GM20000 (cell line): ENCODE data around the gene LRRC8E.
"Not testable (repeated sequence)": the region's sequence is repeated elsewhere in the genome, so short reads cannot be mapped to it uniquely, and the experiment has no call there.

Source experiments
- DNase-seq: peaks from one replicate; pipeline ENCODE4 v3.0.0; 2012; ENCODE audit warnings: low spot score
- TF ChIP-seq, protein P1 (sequence below): IDR thresholded peaks from 2 replicates; pipeline ENCODE4 v1.5.1; 2012; ENCODE audit warnings: mild to moderate bottlenecking, control low read depth; ENCODE audit errors: extremely low read depth, missing control alignments

The LRRC8E gene

DNA sequence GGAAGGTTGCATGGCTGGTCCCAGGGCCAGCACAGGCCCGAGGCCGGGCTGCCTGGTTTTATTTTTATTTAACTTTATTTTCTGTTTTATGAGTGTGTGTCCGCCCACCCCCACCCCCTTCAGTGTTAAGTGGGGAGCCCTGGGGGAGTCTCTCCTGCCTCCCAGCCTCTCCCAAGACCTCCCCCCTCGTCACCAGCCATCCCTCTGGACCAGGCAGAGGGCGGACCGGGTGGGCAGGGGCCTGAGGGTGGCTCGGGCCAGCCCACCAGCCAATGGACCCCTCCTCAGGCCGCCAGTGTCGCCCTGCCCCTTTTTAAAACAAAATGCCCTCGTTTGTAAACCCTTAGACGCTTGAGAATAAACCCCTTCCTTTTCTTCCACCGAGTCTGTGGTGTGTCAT is 25.8 kb downstream of the LRRC8E start:
- TF ChIP-seq, protein P1, sequence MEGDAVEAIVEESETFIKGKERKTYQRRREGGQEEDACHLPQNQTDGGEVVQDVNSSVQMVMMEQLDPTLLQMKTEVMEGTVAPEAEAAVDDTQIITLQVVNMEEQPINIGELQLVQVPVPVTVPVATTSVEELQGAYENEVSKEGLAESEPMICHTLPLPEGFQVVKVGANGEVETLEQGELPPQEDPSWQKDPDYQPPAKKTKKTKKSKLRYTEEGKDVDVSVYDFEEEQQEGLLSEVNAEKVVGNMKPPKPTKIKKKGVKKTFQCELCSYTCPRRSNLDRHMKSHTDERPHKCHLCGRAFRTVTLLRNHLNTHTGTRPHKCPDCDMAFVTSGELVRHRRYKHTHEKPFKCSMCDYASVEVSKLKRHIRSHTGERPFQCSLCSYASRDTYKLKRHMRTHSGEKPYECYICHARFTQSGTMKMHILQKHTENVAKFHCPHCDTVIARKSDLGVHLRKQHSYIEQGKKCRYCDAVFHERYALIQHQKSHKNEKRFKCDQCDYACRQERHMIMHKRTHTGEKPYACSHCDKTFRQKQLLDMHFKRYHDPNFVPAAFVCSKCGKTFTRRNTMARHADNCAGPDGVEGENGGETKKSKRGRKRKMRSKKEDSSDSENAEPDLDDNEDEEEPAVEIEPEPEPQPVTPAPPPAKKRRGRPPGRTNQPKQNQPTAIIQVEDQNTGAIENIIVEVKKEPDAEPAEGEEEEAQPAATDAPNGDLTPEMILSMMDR = no peak
- no peak for DNase-seq

DNA sequence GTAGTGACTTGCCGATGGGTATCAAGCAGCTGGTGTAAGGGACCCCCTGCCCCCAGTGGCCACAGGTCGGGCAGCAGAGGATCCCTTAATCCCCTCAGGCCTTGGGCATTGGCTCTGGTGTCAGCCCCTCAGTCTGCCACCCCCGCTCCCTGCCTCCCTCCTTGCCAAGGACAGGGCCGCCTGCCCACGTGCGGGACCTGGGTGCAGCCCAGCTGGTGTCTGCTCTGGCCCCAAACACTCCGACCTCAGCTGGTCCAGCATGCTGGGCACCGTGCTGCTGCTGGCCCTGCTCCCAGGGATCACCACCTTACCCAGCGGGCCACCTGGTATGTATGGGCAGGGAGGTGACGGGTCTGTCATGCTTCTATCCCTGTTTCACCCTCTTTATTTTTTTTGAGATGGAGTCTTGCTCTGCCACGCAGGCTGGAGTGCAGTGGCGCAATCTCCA is 26.3 kb downstream of the LRRC8E start, which contains the start of gene TGFBR3L:
Gene TGFBR3L, plus strand, starts transcription at position 233 of the 448 bp plus-strand sequence.
- TF ChIP-seq, protein P1 = no peak
- DNase-seq = no peak

DNA sequence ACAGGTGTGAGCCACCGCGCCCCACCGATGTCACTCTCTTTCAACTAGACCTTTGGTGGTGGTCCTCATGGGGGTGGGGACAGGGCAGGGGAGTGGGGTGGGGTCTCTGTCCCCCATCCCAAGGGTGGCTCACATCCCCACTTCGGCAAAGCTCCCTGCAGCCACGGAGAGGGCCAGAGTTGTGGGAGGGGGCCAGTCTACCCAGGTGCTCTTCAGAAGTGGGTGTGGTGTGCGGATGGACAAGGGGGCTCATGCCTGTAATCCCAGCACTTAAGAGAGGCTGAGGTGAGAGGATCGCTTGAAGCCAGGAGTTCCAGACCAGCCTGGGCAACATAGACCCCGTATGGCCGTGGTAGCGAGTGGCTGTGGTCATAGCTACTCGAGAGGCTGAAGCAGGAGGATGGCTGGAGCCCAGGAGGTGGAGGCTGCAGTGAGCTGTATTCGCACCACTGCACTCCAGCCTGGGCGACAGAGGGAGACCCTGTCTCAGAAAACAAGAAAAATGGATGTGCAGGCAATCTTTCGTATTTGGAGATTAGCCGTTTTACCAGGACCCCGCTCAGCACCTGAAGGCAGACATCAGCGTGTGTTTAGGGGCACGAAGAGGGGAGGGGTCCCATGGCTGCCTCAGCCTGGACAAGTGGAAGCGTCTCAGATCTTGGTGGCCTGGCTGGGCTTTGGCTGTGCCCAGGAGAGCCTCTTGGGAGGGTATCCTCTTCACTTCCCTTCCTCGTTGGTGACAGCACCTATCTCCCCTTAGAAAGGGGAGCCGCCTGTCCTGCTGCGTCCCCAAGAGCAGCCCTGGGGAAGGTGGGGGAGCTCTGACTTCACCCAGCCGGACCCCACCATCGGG is 27.2 kb downstream of the LRRC8E start:
- TF ChIP-seq, protein P1 = no peak
- DNase-seq = no peak

DNA sequence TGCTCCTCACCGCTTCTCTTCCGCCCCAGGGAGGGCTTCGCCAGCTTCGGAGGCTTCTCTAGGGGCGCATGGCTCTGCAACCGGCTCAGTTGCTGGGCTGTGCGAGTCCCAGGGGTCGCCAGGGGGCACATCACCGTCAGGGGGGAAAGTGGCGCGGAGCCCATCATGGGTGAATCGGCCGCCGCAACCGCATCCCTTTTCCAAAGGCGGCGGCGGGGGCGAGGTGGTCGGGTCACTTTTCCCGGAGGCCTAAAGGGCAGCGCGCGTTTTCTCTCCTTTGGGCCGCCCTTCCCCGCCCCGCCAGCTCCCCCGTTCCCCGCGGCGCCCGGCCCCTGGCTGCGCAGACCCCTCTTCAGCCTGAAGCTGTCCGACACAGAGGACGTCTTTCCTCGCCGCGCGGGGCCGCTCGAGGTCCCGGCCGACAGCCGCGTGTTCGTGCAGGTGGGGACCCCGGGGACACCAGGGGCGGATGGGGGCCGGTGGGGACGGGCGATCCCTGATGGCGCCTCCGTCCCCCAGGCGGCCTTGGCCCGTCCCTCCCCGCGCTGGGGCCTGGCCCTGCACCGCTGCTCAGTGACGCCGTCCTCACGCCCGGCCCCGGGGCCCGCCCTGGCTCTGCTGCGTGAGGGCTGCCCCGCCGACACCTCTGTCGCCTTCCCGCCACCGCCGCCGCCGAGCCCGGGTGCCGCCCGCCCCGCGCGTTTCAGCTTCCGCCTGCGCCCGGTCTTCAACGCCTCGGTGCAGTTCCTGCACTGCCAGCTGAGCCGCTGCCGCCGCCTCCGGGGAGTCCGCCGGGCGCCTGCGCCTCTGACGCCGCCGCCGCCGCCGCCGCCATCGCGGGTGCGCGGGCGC is 28.0 kb downstream of the LRRC8E start:
- peak; percentile 60 for DNase-seq
- TF ChIP-seq, protein P1 = no peak

DNA sequence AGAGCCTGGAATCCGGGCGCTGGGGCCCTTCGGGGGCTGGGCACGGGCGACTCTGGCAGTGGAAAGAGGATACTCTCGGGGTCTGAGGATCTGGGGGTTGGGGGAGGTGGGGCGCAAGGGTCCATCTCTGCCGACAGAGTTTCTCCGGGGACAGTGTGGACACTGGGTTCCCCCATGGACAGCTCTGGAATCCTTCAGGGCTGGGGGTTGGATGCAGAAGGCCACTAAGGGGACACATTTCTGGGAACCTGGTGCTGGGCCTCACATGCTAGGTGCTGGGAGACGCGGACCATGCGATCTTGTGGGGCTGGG is 28.6 kb downstream of the LRRC8E start:
- TF ChIP-seq, protein P1 = no peak

DNA sequence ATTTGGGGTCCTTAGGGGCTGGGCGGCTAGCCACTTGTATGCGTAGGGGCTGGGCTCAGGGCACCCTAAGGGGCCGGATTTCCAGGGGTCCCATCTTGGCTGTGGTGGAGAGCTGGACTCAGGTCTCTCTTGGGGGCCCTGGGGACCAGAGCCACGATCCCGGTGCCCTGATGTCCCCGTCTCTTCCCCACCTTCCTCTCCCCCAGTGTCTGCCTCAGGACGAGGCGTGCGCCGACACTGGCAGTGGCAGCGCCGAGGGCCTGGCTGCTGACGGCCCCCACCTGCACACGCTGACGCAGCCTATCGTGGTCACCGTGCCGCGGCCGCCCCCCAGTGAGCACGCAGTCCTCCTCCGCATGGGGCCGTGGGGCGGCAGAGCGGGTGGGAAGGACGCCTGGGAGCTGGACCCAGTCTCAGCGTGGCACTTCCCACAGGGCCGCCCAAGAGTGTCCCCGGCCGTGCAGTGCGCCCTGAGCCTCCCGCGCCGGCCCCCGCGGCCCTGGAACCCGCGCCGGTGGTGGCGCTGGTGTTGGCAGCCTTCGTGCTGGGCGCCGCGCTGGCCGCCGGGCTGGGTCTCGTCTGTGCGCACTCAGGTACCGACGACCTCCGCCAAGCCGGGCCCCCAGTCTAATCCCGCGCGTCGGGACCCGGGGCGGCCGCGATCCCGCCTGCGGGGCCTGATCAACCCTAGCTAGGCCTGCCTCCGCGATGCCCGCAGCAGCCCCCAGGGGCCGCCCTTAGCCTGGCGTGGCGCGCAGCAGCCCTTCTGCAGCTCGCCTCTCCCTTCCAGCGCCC is 29.2 kb downstream of the LRRC8E start:
- DNase-seq = peak; percentile 85
- TF ChIP-seq, protein P1 = peak; percentile 48

More for the DNA sequence above, 28.6 kb downstream of the LRRC8E start:
- DNase-seq = no peak

DNA sequence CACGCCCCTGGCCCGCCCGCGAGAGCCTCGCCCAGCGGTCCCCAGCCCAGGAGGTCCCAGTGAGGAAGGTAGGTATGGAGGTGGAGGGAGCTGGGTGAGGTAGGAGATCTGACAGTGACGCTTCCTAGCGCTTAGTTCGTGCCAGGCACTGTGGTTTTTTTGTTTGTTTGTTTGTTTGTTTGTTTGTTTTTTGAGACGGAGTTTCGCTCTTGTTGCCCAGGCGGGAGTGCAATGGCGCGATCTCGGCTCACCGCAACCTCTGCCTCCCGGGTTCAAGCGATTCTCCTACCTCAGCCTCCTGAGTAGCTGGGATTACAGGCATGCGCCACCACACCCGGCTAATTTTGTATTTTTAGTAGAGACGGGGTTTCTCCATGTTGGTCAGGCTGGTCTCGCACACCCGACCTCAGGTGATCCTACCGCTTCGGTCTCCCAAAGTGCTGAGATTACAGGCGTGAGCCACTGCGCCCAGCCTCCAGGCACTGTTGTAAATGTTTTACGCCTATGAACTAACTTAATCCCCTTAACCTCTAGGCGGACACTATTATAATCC is 29.8 kb downstream of the LRRC8E start:
- DNase-seq = not testable (repeated sequence)
